H1 (cell line): ENCODE data around the gene JAKMIP1. TPM values are rescaled to one million over a fixed set of nuclear protein-coding genes. Genes with fewer than 3 reads are reported as not detected.

Source experiments
- CTCF ChIA-PET: fragments of 300-600 bp; sonication (Branson Sonifier 250); formaldehyde crosslinking; loops from one replicate; lab custom pipeline; 2021; ENCODE audit not compliant: partially characterized antibody; lab: Charles Lee
- POLR2A ChIA-PET: fragments of 300-600 bp; sonication (Branson Sonifier 250); formaldehyde crosslinking; loops from one replicate; lab custom pipeline; 2021; ENCODE audit warnings: inconsistent platforms; ENCODE audit not compliant: partially characterized antibody; lab: Charles Lee
- DNase-seq, 2 experiments: peaks; one replicate each; pipeline versions ENCODE4 v3.0.0 to v3.0.0-alpha.2; 2010 to 2022; ENCODE audit warnings: low spot score in 2 of 2, low read depth in 1 of 2, mixed read lengths in 1 of 2
- FAIRE-seq: peaks from 2 replicates; lab custom pipeline; 2011; peaks lifted over from hg19 to GRCh38; lab: Jason Lieb, UNC
- H2AFZ ChIP-seq: 2 replicates; pipeline ENCODE4 v1.8.1; 2012; ENCODE audit warnings: low read length, inconsistent platforms
- H2AK5ac ChIP-seq: 2 replicates; pipeline ENCODE4 v1.6.1; 2013; ENCODE audit warnings: low read depth, low read length
- H2BK120ac ChIP-seq: replicated peaks from 2 replicates; pipeline ENCODE3; 2013; ENCODE audit warnings: low read depth, low read length, inconsistent platforms
- H2BK12ac ChIP-seq: 2 replicates; pipeline ENCODE4 v1.6.1; 2013; ENCODE audit warnings: low read depth, low read length
- H2BK15ac ChIP-seq: 2 replicates; pipeline ENCODE4 v1.6.1; 2013; ENCODE audit warnings: low read length
- H2BK20ac ChIP-seq: 2 replicates; pipeline ENCODE4 v1.6.1; 2013; ENCODE audit warnings: low read length
- H2BK5ac ChIP-seq: 2 replicates; pipeline ENCODE4 v1.6.1; 2013; ENCODE audit warnings: low read depth, low read length
- H3K14ac ChIP-seq: 2 replicates; pipeline ENCODE4 v1.6.1; 2013; ENCODE audit warnings: inconsistent platforms; ENCODE audit not compliant: insufficient read length
- H3K18ac ChIP-seq: 2 replicates; pipeline ENCODE4 v1.6.1; 2013; ENCODE audit warnings: low read length; ENCODE audit errors: extremely low read depth
- H3K23ac ChIP-seq: 2 replicates; pipeline ENCODE4 v1.6.1; 2013; ENCODE audit warnings: inconsistent platforms; ENCODE audit not compliant: insufficient read length
- H3K23me2 ChIP-seq: 2 replicates; pipeline ENCODE4 v1.6.1; 2013; ENCODE audit warnings: low read depth, low read length
- H3K27ac ChIP-seq: 2 replicates; pipeline ENCODE4 v1.6.1; 2011; ENCODE audit warnings: low read depth, low read length, inconsistent platforms
- H3K27me3 ChIP-seq, 4 experiments: replicated peaks in 1 of 4; 1 replicate in 1 of 4; 2 replicates in 3 of 4; pipeline versions ENCODE4 v1.6.1 to v1.8.1; 2011 to 2013; ENCODE audit warnings: low read length in 3 of 4, mild to moderate bottlenecking in 3 of 4, inconsistent platforms in 2 of 4, mixed read lengths in 2 of 4, moderate library complexity in 1 of 4; ENCODE audit not compliant: control insufficient read depth in 3 of 4, insufficient read depth in 3 of 4; ENCODE audit errors: extremely low read depth in 1 of 4
- H3K36me3 ChIP-seq, 4 experiments: 2 replicates each; pipeline versions ENCODE4 v1.6.1 to v1.8.1; 2011 to 2013; ENCODE audit warnings: mild to moderate bottlenecking in 4 of 4, low read length in 3 of 4, moderate library complexity in 2 of 4, control low read depth in 1 of 4, inconsistent platforms in 1 of 4; ENCODE audit not compliant: insufficient read depth in 4 of 4, control insufficient read depth in 2 of 4
- H3K4ac ChIP-seq: replicated peaks from 2 replicates; pipeline ENCODE3; 2013; ENCODE audit warnings: low read length, low read depth, mixed read lengths, inconsistent platforms; ENCODE audit not compliant: insufficient read length
- H3K4me1 ChIP-seq, 4 experiments: replicated peaks in 1 of 4; 1 replicate in 1 of 4; 2 replicates in 3 of 4; pipeline versions ENCODE4 v1.6.1 to v1.8.1; 2011 to 2013; ENCODE audit warnings: low read length in 3 of 4, inconsistent platforms in 2 of 4, mixed read lengths in 1 of 4; ENCODE audit not compliant: insufficient read depth in 4 of 4, control insufficient read depth in 3 of 4
- H3K4me2 ChIP-seq, 2 experiments: 2 replicates each; pipeline versions ENCODE4 v1.6.1 to v1.8.1; 2011 to 2013; ENCODE audit warnings: low read depth in 2 of 2, low read length in 2 of 2, control low read depth in 1 of 2, inconsistent platforms in 1 of 2, mild to moderate bottlenecking in 1 of 2; ENCODE audit not compliant: insufficient read depth in 1 of 2
- H3K4me3 ChIP-seq, 4 experiments: fragments of 200-600, 300-600 bp in 1 of 4; sonication (generic), shearing (Covaris generic), sonication (Bioruptor Twin) in 1 of 4; 2 replicates each; pipeline versions ENCODE4 v1.5.1 to v1.8.1; 2011 to 2016; ENCODE audit warnings: low read length in 4 of 4, low read depth in 3 of 4, control low read depth in 2 of 4, inconsistent platforms in 2 of 4, mild to moderate bottlenecking in 2 of 4, mixed read lengths in 1 of 4, moderate library complexity in 1 of 4; ENCODE audit not compliant: insufficient read depth in 2 of 4; ENCODE audit errors: extremely low read depth in 1 of 4
- H3K56ac ChIP-seq: replicated peaks from 2 replicates; pipeline ENCODE3; 2013; ENCODE audit warnings: low read depth, mild to moderate bottlenecking, mixed read lengths, low read length, inconsistent platforms; ENCODE audit not compliant: insufficient read length
- H3K79me1 ChIP-seq: 2 replicates; pipeline ENCODE4 v1.6.1; 2013; ENCODE audit warnings: low read depth, low read length, control low read depth
- H3K79me2 ChIP-seq, 2 experiments: 2 replicates each; pipeline versions ENCODE4 v1.6.1 to v1.8.1; 2012 to 2013; ENCODE audit warnings: low read length in 2 of 2, mild to moderate bottlenecking in 2 of 2, inconsistent platforms in 1 of 2; ENCODE audit not compliant: insufficient read depth in 2 of 2, control insufficient read depth in 1 of 2
- H3K9ac ChIP-seq, 4 experiments: replicated peaks in 1 of 4; 1 replicate in 1 of 4; 2 replicates in 3 of 4; pipeline versions ENCODE4 v1.6.1 to v1.8.1; 2011 to 2013; ENCODE audit warnings: low read depth in 3 of 4, low read length in 3 of 4, control low read depth in 2 of 4, mild to moderate bottlenecking in 2 of 4, moderate library complexity in 2 of 4, inconsistent platforms in 1 of 4; ENCODE audit errors: extremely low read depth in 1 of 4
- H3K9me3 ChIP-seq, 2 experiments: 2 replicates each; pipeline versions ENCODE4 v1.6.1 to v1.8.1; 2012 to 2013; ENCODE audit warnings: mild to moderate bottlenecking in 2 of 2, moderate library complexity in 2 of 2, control low read depth in 1 of 2, inconsistent platforms in 1 of 2, low read depth in 1 of 2, low read length in 1 of 2, mixed read lengths in 1 of 2; ENCODE audit not compliant: insufficient read depth in 2 of 2
- H4K20me1 ChIP-seq, 2 experiments: replicated peaks in 1 of 2; 2 replicates each; pipeline versions ENCODE3 to v1.8.1; 2011 to 2013; ENCODE audit warnings: inconsistent platforms in 2 of 2, low read length in 2 of 2, mild to moderate bottlenecking in 1 of 2; ENCODE audit not compliant: insufficient read depth in 2 of 2, control insufficient read depth in 1 of 2
- H4K5ac ChIP-seq: 2 replicates; pipeline ENCODE4 v1.6.1; 2013; ENCODE audit warnings: low read length, low read depth, mixed read lengths, inconsistent platforms; ENCODE audit not compliant: insufficient read length
- H4K8ac ChIP-seq: 2 replicates; pipeline ENCODE4 v1.8.0; 2013; ENCODE audit warnings: mild to moderate bottlenecking, moderate library complexity, low read length, inconsistent platforms; ENCODE audit not compliant: insufficient read depth; ENCODE audit errors: extremely low read depth
- H4K91ac ChIP-seq: replicated peaks from 2 replicates; pipeline ENCODE3; 2013; ENCODE audit warnings: low read length, mixed read lengths, inconsistent platforms; ENCODE audit not compliant: insufficient read length
- ASH2L ChIP-seq: fragments of 200-600, 300-600 bp; sonication (generic); IDR thresholded peaks from one replicate; pipeline ENCODE4 v1.7.1; 2017; ENCODE audit warnings: low read length
- ATF3 ChIP-seq: IDR thresholded peaks from 2 replicates; pipeline ENCODE4 v1.6.1; 2011; ENCODE audit warnings: low read depth, mild to moderate bottlenecking, low read length; ENCODE audit not compliant: insufficient read depth
- CBX8 ChIP-seq: fragments of 300-800, 300-1000 bp; sonication (generic); IDR thresholded peaks from 2 replicates; pipeline ENCODE4 v1.7.1; 2016; ENCODE audit warnings: low read depth, low read length, borderline replicate concordance
- CHD2 ChIP-seq: IDR thresholded peaks from 2 replicates; pipeline ENCODE4 v1.6.1; 2012; ENCODE audit warnings: low read length, improper control_type of control experiment
- CREB1 ChIP-seq: IDR thresholded peaks from 2 replicates; pipeline ENCODE4 v1.6.1; 2012; ENCODE audit warnings: inconsistent platforms
- CTBP2 ChIP-seq: IDR thresholded peaks from 2 replicates; pipeline ENCODE4 v1.7.0; 2011; ENCODE audit warnings: borderline replicate concordance, mild to moderate bottlenecking, moderate library complexity, mixed read lengths, low read length; ENCODE audit not compliant: insufficient read depth, insufficient read length
- KDM4A ChIP-seq: IDR thresholded peaks from one replicate; pipeline ENCODE4 v1.7.1; 2012; ENCODE audit warnings: low read depth, mild to moderate bottlenecking, moderate library complexity, low read length, inconsistent platforms; ENCODE audit not compliant: severe bottlenecking
- RXRA ChIP-seq: IDR thresholded peaks from 2 replicates; pipeline ENCODE4 v1.6.1; 2011; ENCODE audit warnings: low read depth, mild to moderate bottlenecking, low read length, moderate library complexity; ENCODE audit not compliant: insufficient read depth
- SAP30 ChIP-seq: fragments of 300-600 bp; sonication (generic); IDR thresholded peaks from 2 replicates; pipeline ENCODE4 v1.7.1; 2012; ENCODE audit warnings: low read length, moderate library complexity, mild to moderate bottlenecking, inconsistent platforms; ENCODE audit not compliant: insufficient read depth, insufficient replicate concordance
- SIX5 ChIP-seq: IDR thresholded peaks from 2 replicates; pipeline ENCODE4 v1.6.1; 2011; ENCODE audit warnings: mild to moderate bottlenecking, low read depth, low read length
- SRF ChIP-seq: IDR thresholded peaks from 2 replicates; pipeline ENCODE4 v1.6.1; 2011; ENCODE audit warnings: mild to moderate bottlenecking, low read depth, low read length, moderate library complexity
- TAF7 ChIP-seq: optimal IDR thresholded peaks from 2 replicates; pipeline ENCODE3; 2011; ENCODE audit warnings: low read depth, mild to moderate bottlenecking, inconsistent platforms, low read length, moderate library complexity, borderline replicate concordance
- ZNF274 ChIP-seq: IDR thresholded peaks from 2 replicates; pipeline ENCODE4 v1.7.0; 2012; ENCODE audit warnings: low read length, borderline replicate concordance; ENCODE audit errors: extremely low read depth
- WGBS, 2 experiments: shearing (Covaris generic) in 1 of 2; methylation state at CpG; one replicate each; pipeline versions ENCODE4 v1.1.6 to v1.1.7; 2013 to 2015; ENCODE audit warnings: low lambda C conversion rate in 2 of 2, mixed read lengths in 2 of 2, inconsistent platforms in 1 of 2, low coverage in 1 of 2, missing lambda C conversion rate in 1 of 2; ENCODE audit not compliant: insufficient replicate concordance in 2 of 2, insufficient coverage in 1 of 2, insufficient read length in 1 of 2; ENCODE audit errors: extremely low coverage in 1 of 2, missing lambda C conversion rate in 1 of 2; 5-methylcytosine and 5-hydroxymethylcytosine counted together
- polyA plus RNA-seq, 7 experiments: library from polyadenylated mRNA; depleted of rRNA in 3 of 7; stranded (reverse) in 5 of 7; unstranded in 2 of 7; fragments of >200 nt in 5 of 7; fragments of 200-250 nt in 2 of 7; gene quantifications; 1 replicate in 5 of 7; 2 replicates in 1 of 7; 4 replicates in 1 of 7; pipeline versions ENCODE4 v1.2.1 to v1.2.3, GENCODE V29; 2011 to 2013; ENCODE audit warnings: missing spikeins in 2 of 7, mixed read lengths in 2 of 7
- total RNA-seq: library from RNA; stranded (reverse); fragmentation: NEBNext Ultra II Directional; extraction: Animal tissue kit (Norgen Biotek cat#: 25700); gene quantifications from 2 replicates; pipeline ENCODE4 v1.2.1, GENCODE V29; 2021

JAKMIP1 gene
- total and polyA plus RNA-seq, 2 of the 8 experiments (the other 6 are each of a cell fraction or from before 2014, with no cell fraction given), result 2.5 to 4.4 TPM

DNA sequence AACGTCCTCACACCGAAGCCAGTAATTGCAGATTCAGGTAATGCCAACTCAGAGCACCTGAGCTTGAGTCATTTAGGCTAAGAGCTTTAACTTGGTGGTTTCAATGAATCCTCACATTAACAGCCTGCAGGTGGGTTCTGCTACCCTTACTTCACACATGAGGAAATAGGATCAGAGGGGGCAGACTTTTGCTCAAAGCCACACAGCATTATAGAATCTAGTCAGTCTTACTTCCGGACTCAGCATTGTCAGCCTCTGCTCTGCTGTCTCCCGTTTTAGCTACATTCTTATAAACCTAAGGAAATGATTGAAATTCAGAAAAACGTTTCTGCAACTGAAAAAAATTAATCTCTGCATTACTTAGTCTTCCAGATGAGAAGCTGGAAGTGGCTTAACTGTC, 188.1 kb downstream of the JAKMIP1 start:
- no peak overlapping the region for H3K23ac ChIP-seq
- H3K4me2 ChIP-seq, result no peak overlapping the region
- no peak overlapping the region for H3K9ac ChIP-seq
- H2BK15ac ChIP-seq, result no peak overlapping the region
- H3K4me1 ChIP-seq, result no peaks in the 10 kb centered on the region; a peak in 1 of 7 replicates
- H3K23me2 ChIP-seq, result no peaks in the 10 kb centered on the region; the same call in 1 of the 2 replicates
- H4K91ac ChIP-seq, result no peak overlapping the region
- H2AK5ac ChIP-seq, result no peak overlapping the region
- no peak overlapping the region for H2BK20ac ChIP-seq
- no peak overlapping the region for H3K4me3 ChIP-seq
- DNase-seq, result no peak
- no peak overlapping the region for H2BK5ac ChIP-seq
- no peak overlapping the region for H2AFZ ChIP-seq
- H4K8ac ChIP-seq, result no peak overlapping the region
- H3K14ac ChIP-seq, result no peak overlapping the region
- H3K27ac ChIP-seq, result no peak overlapping the region
- H4K5ac ChIP-seq, result no peak overlapping the region
- H2BK12ac ChIP-seq, result no peak overlapping the region
- peaks cover 0 to 16% (median 13%) of the 10 kb centered on the region in 4 experiments; a peak in 6 of 7 replicates for H3K27me3 ChIP-seq
- 83% methylated on average over 5 of the region's 5 CpGs; no CpG with 5 or more reads in 1 of the 2 experiments for WGBS, 2 experiments
- no peak overlapping the region for H3K4ac ChIP-seq
- no peaks in the 10 kb centered on the region for H3K36me3 ChIP-seq
- TF ChIP-seq ATF3, result no peak
- TF ChIP-seq ASH2L, result no peak
- no peak for TF ChIP-seq TAF7
- TF ChIP-seq SAP30, result no peak
- no peak for TF ChIP-seq RXRA
- TF ChIP-seq KDM4A, result no peak
- no peak for TF ChIP-seq CHD2
- no peak for TF ChIP-seq SRF
- no peak for TF ChIP-seq SIX5
- no peak for TF ChIP-seq CREB1
- no peak for TF ChIP-seq ZNF274
- TF ChIP-seq CTBP2, result no peak
- TF ChIP-seq CBX8, result no peak
- TF ChIP-seq, all 59 proteins: peak for 0
- Histone ChIP-seq H3K79me2 (no peaks in the 10 kb centered on the region), H2BK120ac (no peak overlapping the region), H4K20me1 (peaks cover 0 to 3% of the 10 kb centered on the region in 2 experiments), H3K18ac (no peak overlapping the region), H3K56ac (no peak overlapping the region), H3K9me3 (no peaks in the 10 kb centered on the region), H3K79me1 (no peaks in the 10 kb centered on the region)
- CTCF ChIA-PET, result interaction anchor here (0.7 to 5.9 kb wide), 12 partner anchors 8 to 320 kb away, joined by 3 to 62 read pairs (median 4); partner anchors contain the start of gene C4orf50
- POLR2A ChIA-PET, result no interaction called here
- FAIRE-seq, result no peak
